IgD-negative memory B cell (primary cell): ENCODE results near the gene MMAB. TPM values are rescaled to one million over a fixed set of nuclear protein-coding genes. Genes with fewer than 3 reads are reported as not detected.

Source experiments
- H3K27ac Mint-ChIP-seq, 3 donors: one replicate each; pipeline ENCODE4 v1.8.0; 2020 to 2022; ENCODE audit warnings: mild to moderate bottlenecking in 3 of 3, mixed read lengths in 3 of 3, moderate library complexity in 1 of 3
- H3K27me3 Mint-ChIP-seq: one replicate; pipeline ENCODE4 v1.8.0; 2021; ENCODE audit warnings: mixed read lengths
- H3K36me3 Mint-ChIP-seq: one replicate; pipeline ENCODE4 v1.8.0; 2020; ENCODE audit warnings: mild to moderate bottlenecking, mixed read lengths
- H3K4me1 Mint-ChIP-seq, 3 donors: one replicate each; pipeline ENCODE4 v1.8.0; 2020 to 2022; ENCODE audit warnings: mixed read lengths in 3 of 3, mild to moderate bottlenecking in 1 of 3
- H3K4me3 Mint-ChIP-seq, 4 donors: one replicate each; pipeline ENCODE4 v1.8.0; 2020 to 2022; ENCODE audit warnings: mild to moderate bottlenecking in 4 of 4, mixed read lengths in 4 of 4, moderate library complexity in 3 of 4
- H3K9me3 Mint-ChIP-seq, 3 donors: one replicate each; pipeline ENCODE4 v1.8.0; 2020 to 2021; ENCODE audit warnings: mixed read lengths in 3 of 3, mild to moderate bottlenecking in 1 of 3
- polyA plus RNA-seq: library from polyadenylated mRNA; unstranded; fragments of 300-500 nt; fragmentation: Illumina TruSeq; gene quantifications from one replicate; pipeline ENCODE4 v1.2.3, GENCODE V29; 2021

Gene MMAB
- polyA plus RNA-seq: 21.7 TPM

- peak within 1 kb of the TSS; percentile 81 to 97 (median 97) for H3K27ac Mint-ChIP-seq
- H3K4me1 Mint-ChIP-seq: peaks cover 9 to 25% (median 18%) of the 10 kb centered on the region in 3 donors
- no peaks in the 10 kb centered on the region for H3K27me3 Mint-ChIP-seq
- no peaks in the 10 kb centered on the region for H3K36me3 Mint-ChIP-seq
- H3K9me3 Mint-ChIP-seq: no peaks in the 10 kb centered on the region
- peak within 1 kb of the TSS; percentile 91 to 98 (median 96) for H3K4me3 Mint-ChIP-seq
Observed at GRCh38 chr12:109573029-109573913, at the start of gene MMAB, which contains the start of gene MVK. TSS of gene MMAB (minus strand) at chr12:109573504. CDS start at chr12:109573480, 24 bp downstream. TSS of gene MVK (plus strand) at chr12:109573794. CDS start at chr12:109574823, 1,029 bp downstream.

- Mint-ChIP-seq H3K4me3 (peak overlapping the region in 2 of 4 donors; percentile 31 to 49), H3K27me3 (peaks cover 17% of the 10 kb centered on the region), H3K36me3 (no peaks in the 10 kb centered on the region), H3K27ac (peak overlapping the region in 1 of 3 donors; percentile 59), H3K4me1 (peaks cover 0 to 5% (median 2%) of the 10 kb centered on the region in 3 donors), H3K9me3 (no peaks in the 10 kb centered on the region)
Observed at GRCh38 chr12:109621901-109622364, 48.6 kb upstream of the MMAB start.

GRCh38 chr12:109621211-109621694 lies 47.9 kb upstream of the MMAB start:
- Mint-ChIP-seq H3K4me1 (peaks cover 0 to 5% (median 2%) of the 10 kb centered on the region in 3 donors), H3K36me3 (no peaks in the 10 kb centered on the region), H3K4me3 (no peak overlapping the region), H3K9me3 (no peaks in the 10 kb centered on the region), H3K27ac (no peak overlapping the region), H3K27me3 (peaks cover 17% of the 10 kb centered on the region)

- H3K27me3 Mint-ChIP-seq: peaks cover 24% of the 10 kb centered on the region
- H3K4me3 Mint-ChIP-seq: no peak overlapping the region
- no peaks in the 10 kb centered on the region for H3K36me3 Mint-ChIP-seq
- H3K27ac Mint-ChIP-seq: peak overlapping the region in 1 of 3 donors; percentile 71
- peaks cover 0 to 5% (median 2%) of the 10 kb centered on the region in 3 donors for H3K4me1 Mint-ChIP-seq
- H3K9me3 Mint-ChIP-seq: no peaks in the 10 kb centered on the region
Observed at GRCh38 chr12:109619002-109619604, 45.8 kb upstream of the MMAB start.

GRCh38 chr12:109618082-109618481 lies 44.8 kb upstream of the MMAB start:
- no peak overlapping the region for H3K27ac Mint-ChIP-seq
- H3K4me1 Mint-ChIP-seq: peaks cover 0 to 5% (median 2%) of the 10 kb centered on the region in 3 donors
- H3K4me3 Mint-ChIP-seq: no peak overlapping the region
- peaks cover 24% of the 10 kb centered on the region for H3K27me3 Mint-ChIP-seq
- H3K36me3 Mint-ChIP-seq: no peaks in the 10 kb centered on the region
- H3K9me3 Mint-ChIP-seq: no peaks in the 10 kb centered on the region

- no peaks in the 10 kb centered on the region for H3K36me3 Mint-ChIP-seq
- no peak overlapping the region for H3K27ac Mint-ChIP-seq
- H3K4me3 Mint-ChIP-seq: no peak overlapping the region
- peaks cover 0 to 5% (median 2%) of the 10 kb centered on the region in 3 donors for H3K4me1 Mint-ChIP-seq
- peaks cover 24% of the 10 kb centered on the region for H3K27me3 Mint-ChIP-seq
- H3K9me3 Mint-ChIP-seq: no peaks in the 10 kb centered on the region
Observed at GRCh38 chr12:109617491-109617890, 44.2 kb upstream of the MMAB start.

GRCh38 chr12:109615556-109616229 lies 42.4 kb upstream of the MMAB start:
- Mint-ChIP-seq H3K27me3 (peaks cover 15% of the 10 kb centered on the region), H3K9me3 (no peaks in the 10 kb centered on the region), H3K4me1 (no peaks in the 10 kb centered on the region), H3K4me3 (no peak overlapping the region), H3K36me3 (no peaks in the 10 kb centered on the region), H3K27ac (no peak overlapping the region)

- no peaks in the 10 kb centered on the region for H3K4me1 Mint-ChIP-seq
- H3K9me3 Mint-ChIP-seq: no peaks in the 10 kb centered on the region
- H3K27me3 Mint-ChIP-seq: peaks cover 18% of the 10 kb centered on the region
- H3K36me3 Mint-ChIP-seq: no peaks in the 10 kb centered on the region
- no peak overlapping the region for H3K4me3 Mint-ChIP-seq
- no peak overlapping the region for H3K27ac Mint-ChIP-seq
Observed at GRCh38 chr12:109613649-109614455, 40.5 kb upstream of the MMAB start.

GRCh38 chr12:109612975-109613502 lies 39.7 kb upstream of the MMAB start:
- Mint-ChIP-seq H3K4me3 (no peak overlapping the region), H3K27ac (no peak overlapping the region), H3K9me3 (no peaks in the 10 kb centered on the region), H3K27me3 (peaks cover 18% of the 10 kb centered on the region), H3K36me3 (no peaks in the 10 kb centered on the region), H3K4me1 (no peaks in the 10 kb centered on the region)

- peaks cover 15% of the 10 kb centered on the region for H3K27me3 Mint-ChIP-seq
- H3K9me3 Mint-ChIP-seq: no peaks in the 10 kb centered on the region
- H3K36me3 Mint-ChIP-seq: no peaks in the 10 kb centered on the region
- no peak overlapping the region for H3K4me3 Mint-ChIP-seq
- no peak overlapping the region for H3K27ac Mint-ChIP-seq
- H3K4me1 Mint-ChIP-seq: no peaks in the 10 kb centered on the region
Observed at GRCh38 chr12:109612003-109612402, 38.7 kb upstream of the MMAB start.

- H3K9me3 Mint-ChIP-seq: no peaks in the 10 kb centered on the region
- H3K27ac Mint-ChIP-seq: no peak overlapping the region
- no peak overlapping the region for H3K4me3 Mint-ChIP-seq
- no peaks in the 10 kb centered on the region for H3K36me3 Mint-ChIP-seq
- peaks cover 13% of the 10 kb centered on the region for H3K27me3 Mint-ChIP-seq
- H3K4me1 Mint-ChIP-seq: no peaks in the 10 kb centered on the region
Observed at GRCh38 chr12:109611223-109611622, 37.9 kb upstream of the MMAB start.

- Mint-ChIP-seq H3K36me3 (no peaks in the 10 kb centered on the region), H3K4me3 (no peak overlapping the region), H3K9me3 (no peaks in the 10 kb centered on the region), H3K27ac (no peak overlapping the region), H3K27me3 (peaks cover 9% of the 10 kb centered on the region), H3K4me1 (no peaks in the 10 kb centered on the region)
Observed at GRCh38 chr12:109610523-109610922, 37.2 kb upstream of the MMAB start.

GRCh38 chr12:109609342-109609741 lies 36.0 kb upstream of the MMAB start:
- H3K4me3 Mint-ChIP-seq: no peak overlapping the region
- H3K27me3 Mint-ChIP-seq: peaks cover 6% of the 10 kb centered on the region
- H3K4me1 Mint-ChIP-seq: peaks cover 0 to under 1% (median 0%) of the 10 kb centered on the region in 3 donors
- H3K36me3 Mint-ChIP-seq: no peaks in the 10 kb centered on the region
- no peaks in the 10 kb centered on the region for H3K9me3 Mint-ChIP-seq
- H3K27ac Mint-ChIP-seq: no peak overlapping the region

- no peak overlapping the region for H3K27ac Mint-ChIP-seq
- H3K4me3 Mint-ChIP-seq: no peak overlapping the region
- H3K27me3 Mint-ChIP-seq: peaks cover 8% of the 10 kb centered on the region
- no peaks in the 10 kb centered on the region for H3K36me3 Mint-ChIP-seq
- H3K9me3 Mint-ChIP-seq: no peaks in the 10 kb centered on the region
- peaks cover 0 to 3% (median under 1%) of the 10 kb centered on the region in 3 donors for H3K4me1 Mint-ChIP-seq
Observed at GRCh38 chr12:109608793-109609192, 35.5 kb upstream of the MMAB start.
